HG03066 (cell line): ENCODE measurements around the gene DMRT2.

Experiments
- ATAC-seq: cut with Tn5 transposase; IDR thresholded peaks from one replicate; pipeline ENCODE4 v1.9.1; 2021; ENCODE audit warnings: low read depth; ENCODE audit not compliant: unreplicated experiment

The DMRT2 gene

GRCh38 chr9:1046639-1047572, 3.3 kb upstream of the DMRT2 start:
- ATAC-seq: no peak

GRCh38 chr9:1047591-1048230, 2.4 kb upstream of the DMRT2 start:
- no peak for ATAC-seq

- no peak for ATAC-seq
These were observed 1.9 kb upstream of the DMRT2 start for GRCh38 chr9:1048231-1048619.

GRCh38 chr9:1048811-1049210, 1.3 kb upstream of the DMRT2 start:
- ATAC-seq: no peak

- no peak for ATAC-seq
These were observed 516 bp upstream of the DMRT2 start for GRCh38 chr9:1049641-1050040.

GRCh38 chr9:1051210-1051583, 1.0 kb downstream of the DMRT2 start:
- no peak for ATAC-seq

GRCh38 chr9:1051584-1052275, 1.6 kb downstream of the DMRT2 start:
- no peak for ATAC-seq

GRCh38 chr9:1052365-1053281, 2.5 kb downstream of the DMRT2 start:
- ATAC-seq: no peak

GRCh38 chr9:1053282-1053621, 3.1 kb downstream of the DMRT2 start:
- no peak for ATAC-seq

- no peak for ATAC-seq
These were observed 3.8 kb downstream of the DMRT2 start for GRCh38 chr9:1053986-1054425.

GRCh38 chr9:1055166-1055565, 5.0 kb downstream of the DMRT2 start:
- no peak for ATAC-seq

GRCh38 chr9:1057910-1058309, 7.8 kb downstream of the DMRT2 start:
- no peak for ATAC-seq

- ATAC-seq: no peak
These were observed 8.8 kb downstream of the DMRT2 start for GRCh38 chr9:1058826-1059487.

GRCh38 chr9:1065130-1065529, 15.0 kb downstream of the DMRT2 start:
- ATAC-seq: no peak

- no peak for ATAC-seq
These were observed 20.5 kb downstream of the DMRT2 start for GRCh38 chr9:1070692-1071091.

GRCh38 chr9:1071730-1072129, 21.6 kb downstream of the DMRT2 start:
- no peak for ATAC-seq

- no peak for ATAC-seq
These were observed 23.3 kb downstream of the DMRT2 start for GRCh38 chr9:1073497-1073896.

GRCh38 chr9:1077616-1078015, 27.5 kb downstream of the DMRT2 start:
- no peak for ATAC-seq

- ATAC-seq: no peak
These were observed 33.3 kb downstream of the DMRT2 start for GRCh38 chr9:1083325-1083913.

GRCh38 chr9:1085086-1085485, 34.9 kb downstream of the DMRT2 start:
- ATAC-seq: no peak
